HepG2 (cell line): ENCODE results near the gene BANP. TPM values are rescaled to one million over a fixed set of nuclear protein-coding genes. Genes with fewer than 3 reads are reported as not detected.
A peak's percentile ranks its signal among the peaks of the same experiment; 100 is the strongest.

Experiments used
- ATAC-seq: fragments of 200-7000 bp; cut with Tn5 transposase; 3 replicates; pipeline ENCODE4 v1.9.1; 2020; ENCODE audit warnings: mild to moderate bottlenecking, moderate library complexity
- BruUV-seq: library from RNA; stranded (reverse); fragments of 400-500 nt; replicated peaks from 2 replicates; lab custom pipeline; 2021; lab: Mats Ljungman, UMichigan
- CTCF ChIA-PET: fragments of 300-600 bp; formaldehyde crosslinking; extraction: SDS; loops from one replicate; lab custom pipeline; 2021; ENCODE audit warnings: low total read pairs, inconsistent platforms, low intra/inter-chr PET ratio; lab: Yijun Ruan, JAX
- POLR2A ChIA-PET: fragments of 350-600 bp; sonication (Branson Sonifier 250); formaldehyde crosslinking; loops from one replicate; lab custom pipeline; 2020; ENCODE audit warnings: antibody characterized with exemption, inconsistent platforms; lab: Yijun Ruan, JAX
- DNase-seq: peaks from one replicate; pipeline ENCODE4 v3.0.0-alpha.2; 2015; ENCODE audit warnings: low spot score
- FAIRE-seq: peaks from 3 replicates; lab custom pipeline; 2011; peaks lifted over from hg19 to GRCh38; lab: Jason Lieb, UNC
- H2AFZ ChIP-seq: one replicate; pipeline ENCODE4 v1.6.1; 2011; ENCODE audit warnings: low read length, inconsistent platforms
- H3K27ac ChIP-seq: fragments of 300-600 bp; 3 replicates; pipeline ENCODE4 v1.8.0; 2011; ENCODE audit warnings: mixed run types, mild to moderate bottlenecking, mixed read lengths, low read length, inconsistent platforms; ENCODE audit not compliant: insufficient read depth; ENCODE audit errors: extremely low read length
- H3K27me3 ChIP-seq, 2 experiments: fragments of 200-600 bp in 1 of 2; 2 replicates in 1 of 2; 3 replicates in 1 of 2; pipeline versions ENCODE4 v1.6.0 to v1.8.0; 2011; ENCODE audit warnings: low read length in 2 of 2, mild to moderate bottlenecking in 2 of 2, moderate library complexity in 2 of 2, inconsistent platforms in 1 of 2; ENCODE audit not compliant: insufficient read depth in 2 of 2, control insufficient read depth in 1 of 2
- H3K36me3 ChIP-seq, 2 experiments: fragments of 200-600 bp in 1 of 2; replicated peaks in 1 of 2; 2 replicates in 1 of 2; 3 replicates in 1 of 2; pipeline versions ENCODE4 v1.5.1 to v1.8.0; 2011; ENCODE audit warnings: low read length in 2 of 2, inconsistent platforms in 1 of 2; ENCODE audit not compliant: insufficient read depth in 2 of 2, control insufficient read depth in 1 of 2
- H3K4me1 ChIP-seq: 2 replicates; pipeline ENCODE4 v1.5.1; 2012; ENCODE audit warnings: low read length, inconsistent platforms; ENCODE audit not compliant: insufficient read depth
- H3K4me2 ChIP-seq: 2 replicates; pipeline ENCODE4 v1.6.0; 2011; ENCODE audit warnings: low read depth, low read length, inconsistent platforms
- H3K4me3 ChIP-seq, 3 experiments: fragments of 200-600 bp in 1 of 3; sonication (generic), shearing (Covaris generic) in 1 of 3; replicated peaks in 1 of 3; 2 replicates each; pipeline ENCODE4 v1.5.1; 2011 to 2016; ENCODE audit warnings: low read length in 3 of 3, inconsistent platforms in 2 of 3, low read depth in 2 of 3, mild to moderate bottlenecking in 2 of 3, control low read depth in 1 of 3, mixed read lengths in 1 of 3; ENCODE audit not compliant: insufficient read depth in 1 of 3
- H3K79me2 ChIP-seq: one replicate; pipeline ENCODE4 v1.6.1; 2011; ENCODE audit warnings: low read length, inconsistent platforms; ENCODE audit not compliant: insufficient read depth
- H3K9ac ChIP-seq: 2 replicates; pipeline ENCODE4 v1.6.0; 2011; ENCODE audit warnings: mild to moderate bottlenecking, low read depth, low read length, inconsistent platforms; ENCODE audit not compliant: insufficient read depth
- H3K9me3 ChIP-seq: 2 replicates; pipeline ENCODE4 v1.5.1; 2012; ENCODE audit warnings: mild to moderate bottlenecking, low read length
- H4K20me1 ChIP-seq: 2 replicates; pipeline ENCODE4 v1.6.0; 2011; ENCODE audit warnings: inconsistent platforms, mild to moderate bottlenecking, low read length, moderate library complexity; ENCODE audit not compliant: insufficient read depth
- KLF9 ChIP-seq: IDR thresholded peaks from 2 replicates; pipeline ENCODE4 v1.6.1; 2016; ENCODE audit warnings: low read depth
- NFKBIZ ChIP-seq: IDR thresholded peaks from 2 replicates; pipeline ENCODE4 v1.6.1; 2018; ENCODE audit warnings: missing genetic modification reagents, missing compliant biosample characterization
- PAXIP1 ChIP-seq: sonication (generic); formaldehyde crosslinking; conservative IDR thresholded peaks from 2 replicates; pipeline ENCODE4 v1.4.0; 2020; ENCODE audit warnings: mild to moderate bottlenecking, missing genetic modification reagents, moderate library complexity
- SMC3 ChIP-seq: IDR thresholded peaks from 2 replicates; pipeline ENCODE4 v1.6.1; 2011; ENCODE audit warnings: low read length, improper control_type of control experiment
- SP140L ChIP-seq: sonication (generic); formaldehyde crosslinking; IDR thresholded peaks from 2 replicates; pipeline ENCODE4 v1.4.0; 2020; ENCODE audit warnings: missing genetic modification reagents, borderline replicate concordance
- ZIK1 ChIP-seq: sonication (generic); formaldehyde crosslinking; IDR thresholded peaks from 2 replicates; pipeline ENCODE4 v1.5.0; 2020; ENCODE audit warnings: mild to moderate bottlenecking, low read depth, missing genetic modification reagents, borderline replicate concordance
- ZNF274 ChIP-seq: sonication (generic); formaldehyde crosslinking; IDR thresholded peaks from 2 replicates; pipeline ENCODE4 v1.5.1; 2020; ENCODE audit warnings: mild to moderate bottlenecking, missing genetic modification reagents
- ZNF432 ChIP-seq: sonication (generic); formaldehyde crosslinking; IDR thresholded peaks from 2 replicates; pipeline ENCODE4 v1.5.0; 2020; ENCODE audit warnings: missing genetic modification reagents, mild to moderate bottlenecking, borderline replicate concordance
- ZNF713 ChIP-seq: sonication (generic); formaldehyde crosslinking; IDR thresholded peaks from 2 replicates; pipeline ENCODE4 v1.4.0; 2020; ENCODE audit warnings: mild to moderate bottlenecking, missing genetic modification reagents
- ZNF724P ChIP-seq: sonication (generic); formaldehyde crosslinking; IDR thresholded peaks from 2 replicates; pipeline ENCODE4 v1.8.0; 2022; ENCODE audit warnings: missing genetic modification reagents, borderline replicate concordance
- ZNF777 ChIP-seq: sonication (generic); formaldehyde crosslinking; IDR thresholded peaks from 2 replicates; pipeline ENCODE4 v1.4.0; 2020; ENCODE audit warnings: missing genetic modification reagents
- ZZZ3 ChIP-seq: sonication (generic); formaldehyde crosslinking; IDR thresholded peaks from 2 replicates; pipeline ENCODE4 v1.4.0; 2020; ENCODE audit warnings: missing genetic modification reagents, mild to moderate bottlenecking, borderline replicate concordance
- WGBS: methylation state at CpG from one replicate; pipeline ENCODE4 v1.1.6; 2017; ENCODE audit warnings: low lambda C conversion rate; 5-methylcytosine and 5-hydroxymethylcytosine counted together
- in situ Hi-C: cut with HindIII; loops from 2 replicates; pipeline ENCODE4 v1.10.0; 2017; ENCODE audit warnings: low pct_unique_long_range_greater_than_20kb; ENCODE audit not compliant: extremely low pct_ligation_motif_present
- intact Hi-C: fragments of 100-400 bp; cut with micrococcal nuclease; formaldehyde crosslinking; loops from one replicate; pipeline ENCODE4 v1.10.0; 2022; ENCODE audit not compliant: unreplicated experiment
- polyA plus RNA-seq, 8 experiments: library from polyadenylated mRNA; depleted of rRNA in 3 of 8; stranded (reverse) in 7 of 8; unstranded in 1 of 8; fragments of >200 nt; fragmentation: Illumina TruSeq in 4 of 8; extraction: Trizol in 4 of 8; gene quantifications; 2 replicates each; pipeline versions ENCODE4 v1.2.1 to v1.2.3, GENCODE V29; 2011 to 2016; ENCODE audit warnings: low read depth in 4 of 8, missing spikeins in 1 of 8, mixed read lengths in 1 of 8; ENCODE audit not compliant: insufficient read depth in 1 of 8
- total RNA-seq, 5 experiments: library from RNA; depleted of rRNA; stranded (reverse); fragments of >200 nt; fragmentation: Illumina TruSeq; extraction: Trizol; gene quantifications; 2 replicates each; pipeline ENCODE4 v1.2.3, GENCODE V29; 2016; ENCODE audit warnings: low read depth in 1 of 5
- TF ChIP-seq, protein P1 (sequence below): sonication (generic); formaldehyde crosslinking; IDR thresholded peaks from 2 replicates; pipeline ENCODE4 v1.4.0; 2020; ENCODE audit warnings: missing genetic modification reagents

BANP gene
- total and polyA plus RNA-seq, 2 of the 13 experiments (the other 11 are each of a cell fraction or from before 2014, with no cell fraction given): 20.2 to 23.8 TPM

GRCh38 chr16:87963400-87963799 lies 12.2 kb downstream of the BANP start (continued):
- TF ChIP-seq ZIK1 (CRISPR knock-in tag): no peak
- TF ChIP-seq ZZZ3 (CRISPR knock-in tag): no peak
- no peak for TF ChIP-seq KLF9 (CRISPR knock-in tag)
- TF ChIP-seq ZNF432 (CRISPR knock-in tag): no peak
- no peak for TF ChIP-seq SMC3
- TF ChIP-seq, protein P1, sequence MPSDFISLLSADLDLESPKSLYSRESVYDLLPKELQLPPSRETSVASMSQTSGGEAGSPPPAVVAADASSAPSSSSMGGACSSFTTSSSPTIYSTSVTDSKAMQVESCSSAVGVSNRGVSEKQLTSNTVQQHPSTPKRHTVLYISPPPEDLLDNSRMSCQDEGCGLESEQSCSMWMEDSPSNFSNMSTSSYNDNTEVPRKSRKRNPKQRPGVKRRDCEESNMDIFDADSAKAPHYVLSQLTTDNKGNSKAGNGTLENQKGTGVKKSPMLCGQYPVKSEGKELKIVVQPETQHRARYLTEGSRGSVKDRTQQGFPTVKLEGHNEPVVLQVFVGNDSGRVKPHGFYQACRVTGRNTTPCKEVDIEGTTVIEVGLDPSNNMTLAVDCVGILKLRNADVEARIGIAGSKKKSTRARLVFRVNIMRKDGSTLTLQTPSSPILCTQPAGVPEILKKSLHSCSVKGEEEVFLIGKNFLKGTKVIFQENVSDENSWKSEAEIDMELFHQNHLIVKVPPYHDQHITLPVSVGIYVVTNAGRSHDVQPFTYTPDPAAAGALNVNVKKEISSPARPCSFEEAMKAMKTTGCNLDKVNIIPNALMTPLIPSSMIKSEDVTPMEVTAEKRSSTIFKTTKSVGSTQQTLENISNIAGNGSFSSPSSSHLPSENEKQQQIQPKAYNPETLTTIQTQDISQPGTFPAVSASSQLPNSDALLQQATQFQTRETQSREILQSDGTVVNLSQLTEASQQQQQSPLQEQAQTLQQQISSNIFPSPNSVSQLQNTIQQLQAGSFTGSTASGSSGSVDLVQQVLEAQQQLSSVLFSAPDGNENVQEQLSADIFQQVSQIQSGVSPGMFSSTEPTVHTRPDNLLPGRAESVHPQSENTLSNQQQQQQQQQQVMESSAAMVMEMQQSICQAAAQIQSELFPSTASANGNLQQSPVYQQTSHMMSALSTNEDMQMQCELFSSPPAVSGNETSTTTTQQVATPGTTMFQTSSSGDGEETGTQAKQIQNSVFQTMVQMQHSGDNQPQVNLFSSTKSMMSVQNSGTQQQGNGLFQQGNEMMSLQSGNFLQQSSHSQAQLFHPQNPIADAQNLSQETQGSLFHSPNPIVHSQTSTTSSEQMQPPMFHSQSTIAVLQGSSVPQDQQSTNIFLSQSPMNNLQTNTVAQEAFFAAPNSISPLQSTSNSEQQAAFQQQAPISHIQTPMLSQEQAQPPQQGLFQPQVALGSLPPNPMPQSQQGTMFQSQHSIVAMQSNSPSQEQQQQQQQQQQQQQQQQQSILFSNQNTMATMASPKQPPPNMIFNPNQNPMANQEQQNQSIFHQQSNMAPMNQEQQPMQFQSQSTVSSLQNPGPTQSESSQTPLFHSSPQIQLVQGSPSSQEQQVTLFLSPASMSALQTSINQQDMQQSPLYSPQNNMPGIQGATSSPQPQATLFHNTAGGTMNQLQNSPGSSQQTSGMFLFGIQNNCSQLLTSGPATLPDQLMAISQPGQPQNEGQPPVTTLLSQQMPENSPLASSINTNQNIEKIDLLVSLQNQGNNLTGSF (CRISPR knock-in tag): no peak
- no peak for TF ChIP-seq ZNF724P (CRISPR knock-in tag)

DNA sequence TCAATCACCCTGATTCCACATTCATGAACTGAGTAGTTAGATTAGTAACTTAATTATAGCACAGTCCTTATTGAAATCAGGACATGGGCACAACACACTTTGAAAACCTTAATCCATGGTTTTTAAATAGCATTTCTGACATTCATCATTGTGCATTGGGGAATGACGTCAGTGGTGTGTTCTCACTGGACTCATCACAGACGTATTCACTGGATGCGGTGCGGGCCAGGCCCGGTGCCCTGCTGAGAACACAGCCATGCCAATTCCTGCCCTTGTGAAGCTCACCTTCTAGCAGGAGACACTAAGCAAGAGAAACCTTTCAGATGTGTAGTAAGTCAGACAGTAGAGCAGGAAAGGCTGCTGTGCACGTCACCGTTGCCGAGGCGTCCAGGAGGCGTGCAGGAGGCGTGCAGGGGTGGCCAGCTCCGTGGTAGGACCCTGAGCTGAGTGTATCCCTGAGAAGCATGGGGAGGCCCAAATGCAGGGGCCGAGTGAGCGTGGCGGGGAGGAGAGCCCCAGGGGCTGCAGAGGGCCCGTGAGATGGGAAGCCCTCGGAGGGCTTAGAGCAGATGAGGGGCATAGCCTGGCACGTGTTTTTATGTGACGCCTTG lies 12.9 kb downstream of the BANP start:
- DNase-seq (no peak), FAIRE-seq (no peak), ATAC-seq (no peak)
- Histone ChIP-seq H3K4me3 (no peak overlapping the region), H3K79me2 (peaks cover 73% of the 10 kb centered on the region), H4K20me1 (no peaks in the 10 kb centered on the region), H3K9me3 (no peaks in the 10 kb centered on the region), H3K4me2 (no peak overlapping the region), H3K27ac (no peak overlapping the region), H3K4me1 (peaks cover 45% of the 10 kb centered on the region), H2AFZ (no peak overlapping the region), H3K36me3 (no peaks in the 10 kb centered on the region), H3K27me3 (no peaks in the 10 kb centered on the region), H3K9ac (no peak overlapping the region)
- ChIA-PET POLR2A (no interaction called here), CTCF (no interaction called here)
- BruUV-seq: no TSS peak
- intact Hi-C loops (no loop called here), in situ Hi-C loops (no loop called here)
- TF ChIP-seq SP140L (CRISPR knock-in tag): no peak
- no peak for TF ChIP-seq ZNF777 (CRISPR knock-in tag)
- TF ChIP-seq ZNF713 (CRISPR knock-in tag): no peak
- TF ChIP-seq ZNF274 (CRISPR knock-in tag): 0 out of 2 replicates have a peak, but pooled peaks have one; percentile 49
- TF ChIP-seq PAXIP1 (CRISPR knock-in tag): no peak
- TF ChIP-seq NFKBIZ: no peak
- 86% methylated on average over 18 of the region's 19 CpGs for WGBS
